ENCODE measurements around the gene PAEP.
"Not testable (repeated sequence)": the region's sequence is repeated elsewhere in the genome, so short reads cannot be mapped to it uniquely, and the experiment has no call there.

Gene PAEP

DNA sequence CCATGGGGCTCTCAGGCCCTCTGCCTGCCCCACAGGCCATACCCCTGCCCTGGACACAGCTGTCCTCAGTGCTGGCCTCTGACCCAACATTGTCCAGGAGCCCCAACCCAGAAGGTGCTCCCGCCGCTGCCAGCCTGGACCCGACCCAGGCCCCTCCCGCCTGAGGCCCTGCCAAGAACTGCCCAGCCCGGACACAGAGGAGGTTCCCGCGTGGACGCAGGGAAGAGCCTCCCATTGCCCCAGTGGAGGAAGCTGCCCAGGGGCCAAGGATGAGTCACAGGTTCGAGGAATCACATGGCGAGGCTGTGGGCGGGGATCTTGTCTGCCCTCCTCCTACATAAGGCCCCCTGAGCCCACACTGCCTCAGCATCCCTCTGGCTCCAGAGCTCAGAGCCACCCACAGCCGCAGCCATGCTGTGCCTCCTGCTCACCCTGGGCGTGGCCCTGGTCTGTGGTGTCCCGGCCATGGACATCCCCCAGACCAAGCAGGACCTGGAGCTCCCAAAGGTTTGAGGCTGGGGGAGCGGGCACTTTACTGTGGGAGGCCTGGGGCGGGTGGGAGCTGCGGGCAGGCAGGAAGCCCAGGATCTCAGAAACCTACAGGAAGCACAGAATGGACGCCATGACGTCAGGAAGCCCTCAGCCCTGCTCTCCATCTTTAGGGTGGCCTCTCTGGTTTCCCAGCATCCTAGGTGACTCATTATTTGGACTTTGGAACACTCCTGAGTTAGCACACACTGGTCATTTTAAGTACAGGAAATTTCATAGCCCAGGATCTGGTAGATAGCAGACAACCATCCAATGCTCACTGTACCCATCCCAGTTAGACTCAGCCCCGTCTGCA is at the start of gene PAEP:
TSS of gene PAEP (plus strand) at position 366 of the 844 bp plus-strand sequence.
- Histone ChIP-seq H3K9me3 (peaks cover 0 to 6% (median 0%) of the 10 kb centered on the region in 3 donors), H3K4me3 (no peak within 1 kb of the TSS), H3K36me3 (no peaks in the 10 kb centered on the region), H3K4me1 (no peaks in the 10 kb centered on the region), H3K27ac (no peak within 1 kb of the TSS), H3K27me3 (peaks cover 0 to 50% of the 10 kb centered on the region in 2 donors)
- intact Hi-C loops (cut with DNase I; ENCODE audit: low total_unique reads) = no loop called here
- TF ChIP-seq, protein P1, sequence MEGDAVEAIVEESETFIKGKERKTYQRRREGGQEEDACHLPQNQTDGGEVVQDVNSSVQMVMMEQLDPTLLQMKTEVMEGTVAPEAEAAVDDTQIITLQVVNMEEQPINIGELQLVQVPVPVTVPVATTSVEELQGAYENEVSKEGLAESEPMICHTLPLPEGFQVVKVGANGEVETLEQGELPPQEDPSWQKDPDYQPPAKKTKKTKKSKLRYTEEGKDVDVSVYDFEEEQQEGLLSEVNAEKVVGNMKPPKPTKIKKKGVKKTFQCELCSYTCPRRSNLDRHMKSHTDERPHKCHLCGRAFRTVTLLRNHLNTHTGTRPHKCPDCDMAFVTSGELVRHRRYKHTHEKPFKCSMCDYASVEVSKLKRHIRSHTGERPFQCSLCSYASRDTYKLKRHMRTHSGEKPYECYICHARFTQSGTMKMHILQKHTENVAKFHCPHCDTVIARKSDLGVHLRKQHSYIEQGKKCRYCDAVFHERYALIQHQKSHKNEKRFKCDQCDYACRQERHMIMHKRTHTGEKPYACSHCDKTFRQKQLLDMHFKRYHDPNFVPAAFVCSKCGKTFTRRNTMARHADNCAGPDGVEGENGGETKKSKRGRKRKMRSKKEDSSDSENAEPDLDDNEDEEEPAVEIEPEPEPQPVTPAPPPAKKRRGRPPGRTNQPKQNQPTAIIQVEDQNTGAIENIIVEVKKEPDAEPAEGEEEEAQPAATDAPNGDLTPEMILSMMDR (IDR thresholded peaks at IDR 0.05) = no peak
- DNase-seq = no peak

DNA sequence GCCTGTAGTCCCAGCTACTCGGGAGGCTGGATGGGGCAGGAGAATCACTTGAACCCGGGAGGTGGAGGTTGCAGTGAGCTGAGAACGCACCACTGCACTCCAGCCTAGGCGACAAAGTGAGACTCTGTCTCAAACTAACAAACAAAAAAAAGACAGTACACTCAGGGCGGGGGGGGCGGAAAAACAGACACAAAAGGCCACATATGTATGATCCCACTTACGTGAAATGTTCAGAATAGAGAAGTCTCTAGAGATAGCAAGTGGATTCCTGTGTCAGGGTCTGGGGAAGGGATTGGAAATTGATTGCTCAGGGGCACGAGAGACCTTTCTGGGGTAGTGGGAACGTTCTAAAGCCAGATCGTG is 49.3 kb upstream of the PAEP start:
- TF ChIP-seq, protein P1 (IDR thresholded peaks at IDR 0.05) = no peak
- Histone ChIP-seq H3K27ac (no peak overlapping the region), H3K4me3 (no peak overlapping the region), H3K9me3 (peaks cover 0 to 10% (median 4%) of the 10 kb centered on the region in 3 donors), H3K27me3 (peaks cover 0 to 7% of the 10 kb centered on the region in 2 donors), H3K36me3 (no peaks in the 10 kb centered on the region), H3K4me1 (no peaks in the 10 kb centered on the region)
- intact Hi-C loops (cut with DNase I; ENCODE audit: low total_unique reads) = no loop called here
- peak in 1 of 2 donors; percentile 20 for DNase-seq

DNA sequence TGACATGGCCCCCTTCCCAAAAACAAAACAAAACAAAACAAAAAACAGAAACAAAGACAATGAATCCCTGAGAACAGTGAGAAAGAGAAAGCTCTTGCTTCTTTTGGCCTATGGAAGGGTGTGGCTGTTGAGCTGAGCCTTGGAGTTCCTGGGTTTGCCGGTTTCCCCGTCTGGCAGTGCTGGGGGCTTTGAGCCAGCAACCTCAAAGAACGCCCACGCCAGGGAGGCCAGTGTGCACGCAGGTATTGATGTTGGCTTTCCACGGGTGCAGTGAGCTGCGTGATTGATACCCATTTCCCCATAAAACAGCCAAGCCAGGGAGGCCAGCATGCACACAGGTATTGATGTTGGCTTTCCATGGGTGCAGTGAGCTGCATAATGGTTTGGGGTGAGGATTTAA is 48.7 kb upstream of the PAEP start:
- DNase-seq = peak in 1 of 2 donors; percentile 33
- H3K9me3 ChIP-seq = peaks cover 0 to 10% (median 4%) of the 10 kb centered on the region in 3 donors
- H3K36me3 ChIP-seq = no peaks in the 10 kb centered on the region
- peaks cover 0 to 7% of the 10 kb centered on the region in 2 donors for H3K27me3 ChIP-seq
- intact Hi-C loops (cut with DNase I; ENCODE audit: low total_unique reads) = no loop called here
- TF ChIP-seq, protein P1 (IDR thresholded peaks at IDR 0.05) = no peak
- no peak overlapping the region for H3K4me3 ChIP-seq
- no peak overlapping the region for H3K27ac ChIP-seq
- H3K4me1 ChIP-seq = no peaks in the 10 kb centered on the region

DNA sequence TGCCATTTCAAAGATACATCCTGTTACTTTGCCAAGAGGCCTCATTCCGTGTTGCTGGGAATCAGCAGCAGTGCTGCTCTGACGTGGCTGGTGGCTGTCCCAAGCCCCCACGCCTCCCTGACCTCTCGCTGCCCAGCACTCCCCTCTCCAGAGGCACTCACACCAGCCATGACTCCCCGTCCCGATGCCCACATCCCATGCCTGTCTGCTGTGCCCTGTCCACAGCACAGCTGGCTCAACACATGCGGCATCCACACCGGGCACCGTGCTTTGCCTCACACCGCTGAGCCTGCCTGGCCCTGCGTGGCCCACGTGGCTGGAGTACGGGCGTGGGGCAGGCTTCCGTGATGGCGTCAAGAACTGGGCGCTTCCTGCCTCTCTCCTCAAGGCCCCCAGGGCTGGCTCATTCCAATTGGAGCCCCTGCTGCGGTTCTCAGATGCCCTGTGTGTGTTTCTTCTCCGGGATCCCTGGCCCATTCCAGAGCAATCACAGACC is 48.2 kb upstream of the PAEP start:
- Histone ChIP-seq H3K4me3 (no peak overlapping the region), H3K4me1 (no peaks in the 10 kb centered on the region), H3K9me3 (peaks cover 0 to 6% (median 4%) of the 10 kb centered on the region in 3 donors), H3K27ac (no peak overlapping the region), H3K27me3 (peaks cover 0 to 7% of the 10 kb centered on the region in 2 donors), H3K36me3 (no peaks in the 10 kb centered on the region)
- intact Hi-C loops (cut with DNase I; ENCODE audit: low total_unique reads) = no loop called here
- peak in 1 of 2 donors; percentile 41 for DNase-seq
- TF ChIP-seq, protein P1 (IDR thresholded peaks at IDR 0.05) = no peak

DNA sequence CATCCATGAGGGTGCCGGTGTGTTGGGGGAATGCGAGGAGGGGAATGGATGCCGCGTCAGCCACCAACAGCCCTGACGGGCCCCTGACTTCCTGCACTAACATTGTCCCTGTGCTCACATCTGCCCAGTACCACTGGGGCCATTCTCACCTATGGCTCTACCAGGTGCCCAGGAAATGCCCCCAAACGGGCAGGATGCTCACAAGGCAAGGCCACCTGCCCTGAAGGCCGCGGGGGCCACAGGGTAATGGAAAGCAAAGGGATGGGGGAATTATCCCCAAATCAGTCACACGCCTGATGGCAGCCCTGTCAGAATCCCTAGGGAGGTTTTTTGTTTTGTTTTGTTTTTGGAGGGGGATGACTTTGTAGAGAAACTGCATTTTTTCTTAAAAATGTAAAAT is 47.6 kb upstream of the PAEP start:
- H3K36me3 ChIP-seq; H3K27ac ChIP-seq; H3K4me1 ChIP-seq; H3K9me3 ChIP-seq; intact Hi-C loops (cut with DNase I; ENCODE audit: low total_unique reads); H3K4me3 ChIP-seq; H3K27me3 ChIP-seq: not testable (repeated sequence)
- peak in 1 of 2 donors; percentile 38 for DNase-seq

DNA sequence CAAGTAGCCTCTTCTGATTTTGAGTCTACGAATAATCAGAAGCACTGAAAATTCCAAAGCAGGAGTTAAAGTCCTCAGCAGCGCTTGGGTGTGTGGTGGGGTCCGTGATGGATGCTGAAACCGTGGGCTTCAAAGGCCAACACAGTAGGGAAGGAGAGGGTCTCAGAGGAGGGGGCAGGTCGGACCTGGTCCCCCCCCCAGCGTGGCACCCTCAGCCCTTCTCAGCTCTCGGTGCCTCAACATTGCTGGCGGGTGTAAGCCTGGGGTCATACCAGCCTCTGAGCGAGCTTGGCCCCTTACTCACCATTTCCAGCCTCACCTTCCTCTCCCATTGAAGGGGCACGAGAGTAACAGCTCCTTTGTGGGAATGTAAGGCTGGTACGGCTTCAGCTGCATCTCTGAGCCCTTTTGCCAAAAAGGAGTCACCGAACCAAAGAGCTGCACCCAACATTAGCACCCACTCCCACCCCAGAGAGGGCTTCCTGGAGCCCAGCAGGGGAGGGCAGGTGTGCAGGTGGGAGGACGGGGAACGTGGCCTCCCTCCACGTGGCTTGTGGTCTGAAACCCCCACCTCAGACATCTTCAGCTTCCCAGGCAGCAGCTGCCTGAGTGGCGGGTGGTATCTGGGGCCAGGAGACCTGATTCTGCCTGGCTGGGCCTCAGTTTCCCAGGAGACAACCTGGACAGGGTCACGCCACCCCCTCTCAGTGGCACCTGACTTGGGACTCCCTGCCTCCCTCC is 47.0 kb upstream of the PAEP start:
- Histone ChIP-seq H3K9me3 (no peaks in the 10 kb centered on the region), H3K4me3 (no peak overlapping the region), H3K27me3 (peaks cover 0 to 7% of the 10 kb centered on the region in 2 donors), H3K4me1 (no peaks in the 10 kb centered on the region), H3K36me3 (no peaks in the 10 kb centered on the region), H3K27ac (no peak overlapping the region)
- intact Hi-C loops (cut with DNase I; ENCODE audit: low total_unique reads) = no loop called here
- peak in 1 of 2 donors; percentile 38 for DNase-seq
- TF ChIP-seq, protein P1 (IDR thresholded peaks at IDR 0.05) = no peak

Measured in tibial artery (tissue), 4 donors.